ENCODE results near the gene RELL2. TPM values are rescaled to one million over a fixed set of nuclear protein-coding genes. Genes with fewer than 3 reads are reported as not detected.

Gene RELL2
- total RNA-seq = 4.9 TPM in 2 replicates

DNA sequence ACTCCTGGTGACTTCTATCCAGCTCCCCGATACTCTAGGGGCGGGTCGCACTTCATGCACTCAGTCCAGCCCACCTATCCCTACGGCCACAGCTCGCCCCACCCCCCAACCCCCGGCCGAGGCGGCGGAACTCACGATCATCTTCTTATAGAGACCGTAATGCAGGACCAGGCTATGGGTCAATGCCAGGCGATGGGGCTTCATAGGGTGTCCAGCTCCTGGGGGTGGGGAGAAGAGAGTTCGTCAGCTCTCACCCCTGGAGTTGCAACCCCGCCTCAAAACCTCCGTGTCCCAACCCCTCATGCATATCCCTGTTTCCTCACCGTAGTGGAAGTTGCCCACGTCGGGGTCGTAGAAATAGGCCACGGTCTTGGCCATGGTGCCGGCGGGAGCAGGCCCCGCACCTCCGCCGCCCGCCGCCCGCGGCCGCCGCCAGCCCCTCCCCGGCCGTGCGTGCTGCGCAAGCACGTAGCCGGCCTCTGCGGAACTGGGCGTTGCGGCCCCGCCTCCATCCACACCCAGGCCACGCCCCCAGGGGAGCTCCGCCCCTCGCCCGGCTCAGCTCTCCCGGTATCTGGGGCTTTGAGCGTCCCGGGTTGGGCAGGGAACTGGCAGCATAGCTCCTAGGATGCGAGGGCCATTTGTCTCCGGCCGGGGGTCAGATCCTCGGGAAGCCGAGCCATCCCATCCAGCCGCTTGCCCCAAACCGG, at the start of gene RELL2, which contains the start of gene HDAC3:
Gene RELL2 (plus strand): TSS at position 585 of the 710 bp plus-strand sequence. CDS start 1,229 bp downstream, outside the sequence.
Gene HDAC3 (minus strand): TSS at position 437 of the 710 bp plus-strand sequence. CDS start 59 bp downstream, at position 378.

DNA sequence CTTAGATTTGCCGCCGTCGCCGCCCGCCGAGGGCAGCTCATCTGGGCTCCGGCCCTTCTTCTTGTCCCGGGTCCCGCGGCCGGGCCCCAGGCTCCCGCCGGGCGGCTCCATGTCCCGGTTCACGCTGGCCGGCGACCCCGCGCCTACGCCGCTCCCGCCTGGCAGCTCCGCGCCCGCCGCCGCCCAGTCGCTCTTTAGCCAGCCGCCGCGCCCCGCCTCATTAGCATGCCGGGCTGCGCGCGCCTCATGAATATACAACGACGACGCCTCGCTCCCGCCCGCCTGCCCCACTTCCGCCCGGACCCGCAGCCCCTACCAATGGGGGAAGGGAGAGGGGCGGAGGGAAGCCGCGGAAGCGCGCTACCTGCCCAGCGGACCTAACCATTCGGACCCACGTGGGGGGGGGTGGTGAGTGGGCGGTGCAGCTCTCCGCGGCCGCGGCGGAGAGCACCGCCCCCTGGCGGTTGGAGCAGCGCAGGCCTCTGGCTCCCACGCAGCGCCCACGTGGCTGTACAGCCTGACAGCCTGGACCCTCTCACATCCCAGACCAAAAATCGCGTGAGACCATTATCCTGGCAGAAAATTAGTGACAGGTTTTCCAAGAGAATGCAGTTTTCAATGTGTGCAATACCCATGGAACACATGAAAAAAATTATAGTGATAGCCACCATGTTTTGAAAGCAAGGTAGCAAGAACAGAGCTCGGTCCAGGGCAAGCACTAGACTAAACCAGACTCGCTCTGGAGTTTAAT, 17.8 kb upstream of the RELL2 start, which contains the start of gene DIAPH1:
Gene DIAPH1 (minus strand): TSS at position 197 of the 751 bp plus-strand sequence. CDS start 86 bp downstream, at position 111.

DNA sequence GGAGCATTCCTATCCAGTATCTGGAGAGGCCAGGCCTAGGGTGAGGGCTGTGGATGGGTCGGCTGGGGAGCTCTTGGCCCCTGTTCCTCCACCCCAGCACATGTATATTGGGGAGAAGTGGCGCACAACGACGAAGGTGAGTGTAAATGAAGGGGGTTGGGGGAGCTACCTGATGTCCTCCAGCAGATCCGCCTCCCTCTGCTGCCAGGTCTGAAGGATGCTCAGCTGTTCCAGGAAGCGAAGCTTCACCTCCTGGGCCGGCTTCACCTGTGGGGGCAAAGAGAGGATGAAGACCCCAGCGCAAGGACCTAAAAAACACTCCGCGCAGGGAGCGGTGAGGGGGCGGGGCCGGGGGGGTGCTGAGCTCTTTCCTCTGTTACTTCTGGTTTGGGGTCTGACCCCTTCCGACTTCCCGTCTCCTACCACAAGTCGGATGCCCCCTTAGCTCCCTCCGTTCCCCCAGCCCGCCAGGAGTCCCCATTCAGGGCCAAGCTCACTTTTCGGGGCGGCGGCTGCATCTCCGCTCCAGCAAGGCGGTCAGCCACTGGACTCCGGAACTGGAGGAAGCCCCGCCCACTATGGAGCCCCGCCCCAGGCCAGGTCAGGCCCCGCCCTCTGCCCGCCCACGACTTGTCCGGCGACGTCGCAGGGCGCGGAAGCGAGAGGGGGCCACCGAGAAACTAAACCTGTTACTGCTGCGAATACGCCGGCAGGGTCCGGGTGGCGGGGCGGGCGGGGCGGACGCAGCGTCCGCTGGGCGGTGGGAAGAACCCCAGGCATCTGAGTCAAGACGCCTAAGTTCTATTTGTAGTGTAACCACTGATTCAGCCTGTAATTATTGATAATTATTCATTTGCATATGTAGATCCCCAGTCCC, 14.3 kb downstream of the RELL2 start, which contains the start of gene FCHSD1:
Gene FCHSD1 (minus strand): TSS at position 568 of the 877 bp plus-strand sequence. CDS start 50 bp downstream, at position 518.

GRCh38 chr5:141681695-141682641, 45.2 kb downstream of the RELL2 start, which contains the start of gene ARAP3:
TSS of gene ARAP3 (minus strand) at chr5:141682230. CDS start at chr5:141680486, 1,744 bp downstream.

Other genes starting within 250 kb of the RELL2 start
- gene PCDHGB4, start 249.3 kb upstream of the RELL2 start, total RNA-seq = 11.3 and 20.9 TPM in 2 replicates
- 1.1 and 2.4 TPM in 2 replicates for gene PCDHGA8, start 244.4 kb upstream of the RELL2 start, total RNA-seq
- 16.2 and 25.0 TPM in 2 replicates for gene PCDHGB5, start 239.1 kb upstream of the RELL2 start, total RNA-seq
- gene PCDHGA9, start 234.2 kb upstream of the RELL2 start, total RNA-seq = 4.0 and 4.2 TPM in 2 replicates
- gene PCDHGB6, start 229.0 kb upstream of the RELL2 start, total RNA-seq = 2.4 and 2.9 TPM in 2 replicates
- gene PCDHGA10, start 224.0 kb upstream of the RELL2 start, total RNA-seq = 4.9 and 5.2 TPM in 2 replicates
- gene PCDHGB7, start 219.3 kb upstream of the RELL2 start, total RNA-seq = 6.0 and 7.4 TPM in 2 replicates
- 11.7 and 13.6 TPM in 2 replicates for gene PCDHGA11, start 215.9 kb upstream of the RELL2 start, total RNA-seq
- 15.5 and 21.5 TPM in 2 replicates for gene PCDHGA12, start 206.5 kb upstream of the RELL2 start, total RNA-seq
- gene PCDHGC3, start 161.0 kb upstream of the RELL2 start, total RNA-seq = 39.6 and 44.7 TPM in 2 replicates
- gene PCDHGC4, start 152.0 kb upstream of the RELL2 start, total RNA-seq = 2.2 and 2.4 TPM in 2 replicates
- 2.3 and 2.9 TPM in 2 replicates for gene PCDHGC5, start 147.9 kb upstream of the RELL2 start, total RNA-seq
- gene DIAPH1, start 18.0 kb upstream of the RELL2 start, total RNA-seq = 24.2 and 41.1 TPM in 2 replicates
- gene HDAC3, start 148 bp upstream of the RELL2 start, total RNA-seq = 49.4 and 62.5 TPM in 2 replicates
- 33.3 and 53.4 TPM in 2 replicates for gene FCHSD1, start 14.4 kb downstream of the RELL2 start, total RNA-seq
- 4.6 and 4.8 TPM in 2 replicates for gene ARAP3, start 45.2 kb downstream of the RELL2 start, total RNA-seq
- gene PCDH1, start 241.4 kb downstream of the RELL2 start, total RNA-seq = 1.4 TPM in 2 replicates

Data from uterine smooth muscle cell (primary cell).